Measurements from ENCODE around the gene RPS6KA1.

DNA sequence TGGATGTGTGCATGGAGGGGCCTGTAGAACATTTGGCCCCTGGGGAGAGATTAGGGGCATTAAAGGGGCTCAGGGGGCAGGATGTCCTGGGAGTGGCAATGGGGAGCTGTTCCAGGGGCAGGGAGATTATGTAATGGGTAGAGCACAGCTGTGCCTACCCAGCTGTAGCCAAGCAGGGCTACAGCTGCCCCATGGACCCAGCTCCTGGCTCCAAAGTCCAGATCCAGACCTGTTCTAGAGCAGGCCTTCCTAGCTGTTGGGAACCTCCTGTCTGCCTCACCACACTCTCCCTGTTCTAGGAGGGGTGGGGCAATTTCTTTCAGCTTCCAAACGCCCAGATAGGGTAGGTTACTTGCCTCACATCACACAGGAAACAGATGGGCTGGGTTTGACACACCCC is 5.6 kb downstream of the RPS6KA1 start:
- TF ChIP-seq, protein P1, sequence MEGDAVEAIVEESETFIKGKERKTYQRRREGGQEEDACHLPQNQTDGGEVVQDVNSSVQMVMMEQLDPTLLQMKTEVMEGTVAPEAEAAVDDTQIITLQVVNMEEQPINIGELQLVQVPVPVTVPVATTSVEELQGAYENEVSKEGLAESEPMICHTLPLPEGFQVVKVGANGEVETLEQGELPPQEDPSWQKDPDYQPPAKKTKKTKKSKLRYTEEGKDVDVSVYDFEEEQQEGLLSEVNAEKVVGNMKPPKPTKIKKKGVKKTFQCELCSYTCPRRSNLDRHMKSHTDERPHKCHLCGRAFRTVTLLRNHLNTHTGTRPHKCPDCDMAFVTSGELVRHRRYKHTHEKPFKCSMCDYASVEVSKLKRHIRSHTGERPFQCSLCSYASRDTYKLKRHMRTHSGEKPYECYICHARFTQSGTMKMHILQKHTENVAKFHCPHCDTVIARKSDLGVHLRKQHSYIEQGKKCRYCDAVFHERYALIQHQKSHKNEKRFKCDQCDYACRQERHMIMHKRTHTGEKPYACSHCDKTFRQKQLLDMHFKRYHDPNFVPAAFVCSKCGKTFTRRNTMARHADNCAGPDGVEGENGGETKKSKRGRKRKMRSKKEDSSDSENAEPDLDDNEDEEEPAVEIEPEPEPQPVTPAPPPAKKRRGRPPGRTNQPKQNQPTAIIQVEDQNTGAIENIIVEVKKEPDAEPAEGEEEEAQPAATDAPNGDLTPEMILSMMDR (CRISPR knock-in tag; IDR thresholded peaks at IDR 0.05) = no peak
- TF ChIP-seq, protein P2, sequence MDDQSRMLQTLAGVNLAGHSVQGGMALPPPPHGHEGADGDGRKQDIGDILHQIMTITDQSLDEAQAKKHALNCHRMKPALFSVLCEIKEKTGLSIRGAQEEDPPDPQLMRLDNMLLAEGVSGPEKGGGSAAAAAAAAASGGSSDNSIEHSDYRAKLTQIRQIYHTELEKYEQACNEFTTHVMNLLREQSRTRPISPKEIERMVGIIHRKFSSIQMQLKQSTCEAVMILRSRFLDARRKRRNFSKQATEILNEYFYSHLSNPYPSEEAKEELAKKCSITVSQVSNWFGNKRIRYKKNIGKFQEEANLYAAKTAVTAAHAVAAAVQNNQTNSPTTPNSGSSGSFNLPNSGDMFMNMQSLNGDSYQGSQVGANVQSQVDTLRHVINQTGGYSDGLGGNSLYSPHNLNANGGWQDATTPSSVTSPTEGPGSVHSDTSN (CRISPR knock-in tag; IDR thresholded peaks at IDR 0.05; ENCODE audit: borderline replicate concordance) = no peak
- no peak for TF ChIP-seq ZFP90 (CRISPR knock-in tag; IDR thresholded peaks at IDR 0.05; ENCODE audit: borderline replicate concordance)
- TF ChIP-seq ZNF282 (IDR thresholded peaks at IDR 0.05; ENCODE audit: partially characterized antibody) = no peak
- no peak for TF ChIP-seq HES4 (CRISPR knock-in tag; IDR thresholded peaks at IDR 0.05; ENCODE audit: borderline replicate concordance)
- no peak for TF ChIP-seq ZNF660 (CRISPR knock-in tag; IDR thresholded peaks at IDR 0.05; ENCODE audit: borderline replicate concordance, low read depth)
- no peak for TF ChIP-seq ZNF350 (CRISPR knock-in tag; IDR thresholded peaks at IDR 0.05; ENCODE audit: borderline replicate concordance, low read depth)
- TF ChIP-seq, protein P3, sequence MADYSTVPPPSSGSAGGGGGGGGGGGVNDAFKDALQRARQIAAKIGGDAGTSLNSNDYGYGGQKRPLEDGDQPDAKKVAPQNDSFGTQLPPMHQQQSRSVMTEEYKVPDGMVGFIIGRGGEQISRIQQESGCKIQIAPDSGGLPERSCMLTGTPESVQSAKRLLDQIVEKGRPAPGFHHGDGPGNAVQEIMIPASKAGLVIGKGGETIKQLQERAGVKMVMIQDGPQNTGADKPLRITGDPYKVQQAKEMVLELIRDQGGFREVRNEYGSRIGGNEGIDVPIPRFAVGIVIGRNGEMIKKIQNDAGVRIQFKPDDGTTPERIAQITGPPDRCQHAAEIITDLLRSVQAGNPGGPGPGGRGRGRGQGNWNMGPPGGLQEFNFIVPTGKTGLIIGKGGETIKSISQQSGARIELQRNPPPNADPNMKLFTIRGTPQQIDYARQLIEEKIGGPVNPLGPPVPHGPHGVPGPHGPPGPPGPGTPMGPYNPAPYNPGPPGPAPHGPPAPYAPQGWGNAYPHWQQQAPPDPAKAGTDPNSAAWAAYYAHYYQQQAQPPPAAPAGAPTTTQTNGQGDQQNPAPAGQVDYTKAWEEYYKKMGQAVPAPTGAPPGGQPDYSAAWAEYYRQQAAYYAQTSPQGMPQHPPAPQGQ (CRISPR knock-in tag; IDR thresholded peaks at IDR 0.05; ENCODE audit: borderline replicate concordance) = no peak
- TF ChIP-seq ZNF790 (CRISPR knock-in tag; IDR thresholded peaks at IDR 0.05; ENCODE audit: borderline replicate concordance) = no peak
- TF ChIP-seq, protein P4, sequence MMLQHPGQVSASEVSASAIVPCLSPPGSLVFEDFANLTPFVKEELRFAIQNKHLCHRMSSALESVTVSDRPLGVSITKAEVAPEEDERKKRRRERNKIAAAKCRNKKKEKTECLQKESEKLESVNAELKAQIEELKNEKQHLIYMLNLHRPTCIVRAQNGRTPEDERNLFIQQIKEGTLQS (CRISPR knock-in tag; IDR thresholded peaks at IDR 0.05) = no peak
- TF ChIP-seq NR2F2 (IDR thresholded peaks at IDR 0.05; ENCODE audit: borderline replicate concordance, low read depth) = no peak
- TF ChIP-seq, protein P5, sequence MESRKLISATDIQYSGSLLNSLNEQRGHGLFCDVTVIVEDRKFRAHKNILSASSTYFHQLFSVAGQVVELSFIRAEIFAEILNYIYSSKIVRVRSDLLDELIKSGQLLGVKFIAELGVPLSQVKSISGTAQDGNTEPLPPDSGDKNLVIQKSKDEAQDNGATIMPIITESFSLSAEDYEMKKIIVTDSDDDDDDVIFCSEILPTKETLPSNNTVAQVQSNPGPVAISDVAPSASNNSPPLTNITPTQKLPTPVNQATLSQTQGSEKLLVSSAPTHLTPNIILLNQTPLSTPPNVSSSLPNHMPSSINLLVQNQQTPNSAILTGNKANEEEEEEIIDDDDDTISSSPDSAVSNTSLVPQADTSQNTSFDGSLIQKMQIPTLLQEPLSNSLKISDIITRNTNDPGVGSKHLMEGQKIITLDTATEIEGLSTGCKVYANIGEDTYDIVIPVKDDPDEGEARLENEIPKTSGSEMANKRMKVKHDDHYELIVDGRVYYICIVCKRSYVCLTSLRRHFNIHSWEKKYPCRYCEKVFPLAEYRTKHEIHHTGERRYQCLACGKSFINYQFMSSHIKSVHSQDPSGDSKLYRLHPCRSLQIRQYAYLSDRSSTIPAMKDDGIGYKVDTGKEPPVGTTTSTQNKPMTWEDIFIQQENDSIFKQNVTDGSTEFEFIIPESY (CRISPR knock-in tag; IDR thresholded peaks at IDR 0.05) = no peak
- no peak for TF ChIP-seq CHD4 (IDR thresholded peaks at IDR 0.05; ENCODE audit: borderline replicate concordance, low read length)
